ENCODE results near the gene SH3BP5. TPM values are rescaled to one million over a fixed set of nuclear protein-coding genes. Genes with fewer than 3 reads are reported as not detected.
"Not testable (repeated sequence)": the region's sequence is repeated elsewhere in the genome, so short reads cannot be mapped to it uniquely, and the experiment has no call there.

SH3BP5 gene
- total and polyA plus RNA-seq, 4 donors, result 50.3 to 76.6 (median 67.3) TPM

GRCh38 chr3:15354485-15354884, 22.1 kb upstream of the SH3BP5 start:
- H3K27ac ChIP-seq (ENCODE audit: low read depth in 1 of 2, low read length in 1 of 2), result no peak overlapping the region
- no peaks in the 10 kb centered on the region for H3K27me3 ChIP-seq (ENCODE audit: control insufficient read depth in 3 of 3, insufficient read depth in 3 of 3, low read length in 2 of 3)
- WGBS, 2 donors, result 74 to 91% methylated on average over 6 of the region's 6 CpGs
- no peaks in the 10 kb centered on the region for H3K4me1 ChIP-seq (ENCODE audit: control insufficient read depth in 5 of 5, insufficient read depth in 5 of 5, low read length in 5 of 5)
- TF ChIP-seq CTCF (IDR thresholded peaks at IDR 0.05; ENCODE audit: control extremely low read depth, extremely low read depth), result no peak
- H3K4me3 ChIP-seq, result no peak overlapping the region
- no peaks in the 10 kb centered on the region for H3K36me3 ChIP-seq (ENCODE audit: control insufficient read depth in 4 of 4, insufficient read depth in 4 of 4, low read length in 4 of 4)
- no peak overlapping the region for H3K9ac ChIP-seq (ENCODE audit: insufficient read depth in 1 of 2, low read length in 2 of 2)
- no peak for ATAC-seq (ENCODE audit: insufficient read depth, low FRiP score)
- DNase-seq, result no peak
- H3K9me3 ChIP-seq (ENCODE audit: control insufficient read depth in 4 of 4, insufficient read depth in 3 of 4, low read length in 3 of 4), result peaks cover 0 to 7% (median 0%) of the 10 kb centered on the region in 4 donors

GRCh38 chr3:15350141-15350540, 17.8 kb upstream of the SH3BP5 start:
- Histone ChIP-seq H3K4me1 (ENCODE audit: control insufficient read depth in 5 of 5, insufficient read depth in 5 of 5, low read length in 5 of 5) (no peaks in the 10 kb centered on the region), H3K4me3 (no peak overlapping the region)
- no peak for TF ChIP-seq CTCF (IDR thresholded peaks at IDR 0.05; ENCODE audit: control extremely low read depth, extremely low read depth)

GRCh38 chr3:15349438-15349837, 17.1 kb upstream of the SH3BP5 start:
- not testable (repeated sequence) for ATAC-seq (ENCODE audit: insufficient read depth, low FRiP score)

More at GRCh38 chr3:15350141-15350540, 17.8 kb upstream of the SH3BP5 start:
- DNase-seq (no peak), ATAC-seq (ENCODE audit: insufficient read depth, low FRiP score) (no peak)
- WGBS, 2 donors, result 85 to 86% methylated on average over 3 of the region's 3 CpGs
- H3K27ac ChIP-seq (ENCODE audit: low read depth in 1 of 2, low read length in 1 of 2), result no peak overlapping the region
- H3K9ac ChIP-seq (ENCODE audit: insufficient read depth in 1 of 2, low read length in 2 of 2), result no peak overlapping the region
- peaks cover 0 to 7% (median 0%) of the 10 kb centered on the region in 4 donors for H3K9me3 ChIP-seq (ENCODE audit: control insufficient read depth in 4 of 4, insufficient read depth in 3 of 4, low read length in 3 of 4)
- H3K27me3 ChIP-seq (ENCODE audit: control insufficient read depth in 3 of 3, insufficient read depth in 3 of 3, low read length in 2 of 3), result no peaks in the 10 kb centered on the region
- H3K36me3 ChIP-seq (ENCODE audit: control insufficient read depth in 4 of 4, insufficient read depth in 4 of 4, low read length in 4 of 4), result no peaks in the 10 kb centered on the region

GRCh38 chr3:15348246-15348645, 15.9 kb upstream of the SH3BP5 start:
- no peak overlapping the region for H3K4me3 ChIP-seq
- H3K9ac ChIP-seq (ENCODE audit: insufficient read depth in 1 of 2, low read length in 2 of 2), result no peak overlapping the region
- no peak for ATAC-seq (ENCODE audit: insufficient read depth, low FRiP score)
- peaks cover 0 to 1% (median 0%) of the 10 kb centered on the region in 5 donors for H3K4me1 ChIP-seq (ENCODE audit: control insufficient read depth in 5 of 5, insufficient read depth in 5 of 5, low read length in 5 of 5)
- H3K27ac ChIP-seq (ENCODE audit: low read depth in 1 of 2, low read length in 1 of 2), result no peak overlapping the region
- no peak for TF ChIP-seq CTCF (IDR thresholded peaks at IDR 0.05; ENCODE audit: control extremely low read depth, extremely low read depth)
- peak in 2 of 3 donors; percentile 14 to 55 for DNase-seq
- WGBS, 2 donors, result 24 to 35% methylated on average over 1 of the region's 1 CpG
- no peaks in the 10 kb centered on the region for H3K27me3 ChIP-seq (ENCODE audit: control insufficient read depth in 3 of 3, insufficient read depth in 3 of 3, low read length in 2 of 3)
- no peaks in the 10 kb centered on the region for H3K36me3 ChIP-seq (ENCODE audit: control insufficient read depth in 4 of 4, insufficient read depth in 4 of 4, low read length in 4 of 4)
- H3K9me3 ChIP-seq (ENCODE audit: control insufficient read depth in 4 of 4, insufficient read depth in 3 of 4, low read length in 3 of 4), result peaks cover 0 to 9% (median 1%) of the 10 kb centered on the region in 4 donors

More at GRCh38 chr3:15349438-15349837, 17.1 kb upstream of the SH3BP5 start:
- not testable (repeated sequence) for H3K4me3 ChIP-seq; H3K9ac ChIP-seq (ENCODE audit: insufficient read depth in 1 of 2, low read length in 2 of 2); DNase-seq; H3K27me3 ChIP-seq (ENCODE audit: control insufficient read depth in 3 of 3, insufficient read depth in 3 of 3, low read length in 2 of 3); H3K36me3 ChIP-seq (ENCODE audit: control insufficient read depth in 4 of 4, insufficient read depth in 4 of 4, low read length in 4 of 4); H3K27ac ChIP-seq (ENCODE audit: low read depth in 1 of 2, low read length in 1 of 2); H3K9me3 ChIP-seq (ENCODE audit: control insufficient read depth in 4 of 4, insufficient read depth in 3 of 4, low read length in 3 of 4); H3K4me1 ChIP-seq (ENCODE audit: control insufficient read depth in 5 of 5, insufficient read depth in 5 of 5, low read length in 5 of 5)
- WGBS, 2 donors, result 98 to 100% methylated on average over 5 of the region's 5 CpGs
